Stomach (tissue), 9 donors: Measurements from ENCODE around the gene KIAA2012. TPM values are rescaled to one million over a fixed set of nuclear protein-coding genes. Genes with fewer than 3 reads are reported as not detected.
A peak's percentile ranks its signal among the peaks of the same experiment; 100 is the strongest.

Source experiments
- DNase-seq, 2 donors: peaks; one replicate each; pipeline versions ENCODE4 v3.0.0 to v3.0.0-alpha.2; 2013 to 2019
- H3K27ac ChIP-seq, 5 donors: fragments of 200-600 bp in 4 of 5; sonication (generic) in 4 of 5; one replicate each; pipeline ENCODE4 v1.5.1; 2013 to 2019; ENCODE audit warnings: mild to moderate bottlenecking in 1 of 5, moderate library complexity in 1 of 5
- H3K27me3 ChIP-seq, 3 donors: fragments of 200-600 bp; sonication (generic); one replicate each; pipeline ENCODE4 v1.5.1; 2017 to 2019; ENCODE audit warnings: mixed run types in 1 of 3
- H3K36me3 ChIP-seq, 4 donors: fragments of 200-600 bp; sonication (generic); 1 replicate in 3 of 4; 2 replicates in 1 of 4; pipeline ENCODE4 v1.5.1; 2016 to 2019
- H3K4me1 ChIP-seq, 4 donors: fragments of 200-600 bp; sonication (generic); one replicate each; pipeline ENCODE4 v1.5.1; 2016 to 2019
- H3K4me3 ChIP-seq, 4 donors: fragments of 200-600 bp; sonication (generic) in 3 of 4; one replicate each; pipeline ENCODE4 v1.5.1; 2016 to 2019; ENCODE audit warnings: mild to moderate bottlenecking in 1 of 4
- H3K9me3 ChIP-seq, 4 donors: fragments of 200-600 bp; sonication (generic); one replicate each; pipeline ENCODE4 v1.5.1; 2016 to 2019
- EP300 ChIP-seq: sonication (generic); formaldehyde crosslinking; IDR thresholded peaks from one replicate; pipeline ENCODE4 v1.6.1; 2017; ENCODE audit warnings: antibody characterized with exemption
- POLR2A ChIP-seq, 4 donors: fragments of 450-650 bp; IDR thresholded peaks; one replicate each; pipeline ENCODE4 v1.6.1; 2016; ENCODE audit warnings: antibody characterized with exemption in 4 of 4, control low read depth in 2 of 4, mild to moderate bottlenecking in 1 of 4, moderate library complexity in 1 of 4
- POLR2AphosphoS5 ChIP-seq, 3 donors: sonication (generic); formaldehyde crosslinking; IDR thresholded peaks; one replicate each; pipeline ENCODE4 v1.6.1; 2016; ENCODE audit warnings: antibody characterized with exemption in 3 of 3
- WGBS, 5 donors: extraction: QIAGEN DNeasy Blood & Tissue Kit in 3 of 5; methylation state at CpG; one replicate each; pipeline versions ENCODE4 v1.1.5 to v1.1.7; 2013 to 2018; 5-methylcytosine and 5-hydroxymethylcytosine counted together
- intact Hi-C: fragments of 100-400 bp; cut with DNase I; formaldehyde crosslinking; loops from one replicate; pipeline ENCODE4 v1.15.1; 2023; ENCODE audit warnings: low total_unique reads
- polyA plus RNA-seq, 3 donors: library from polyadenylated mRNA; stranded (reverse); fragments of 200-250 nt; gene quantifications; one replicate each; pipeline ENCODE4 v1.2.3, GENCODE V29; 2013
- total RNA-seq, 5 donors: library from RNA; depleted of rRNA; stranded (reverse); fragments of >200 nt; gene quantifications; one replicate each; pipeline versions ENCODE4 v1.1.0 to v1.2.3, GENCODE V29; 2014 to 2016
- TF ChIP-seq, protein P1 (sequence below), 7 experiments: fragments of 450-650 bp in 4 of 7; fragments of 200-600 bp in 3 of 7; sonication (generic) in 3 of 7; IDR thresholded peaks; one replicate each; pipeline ENCODE4 v1.5.1; 2016 to 2019; ENCODE audit warnings: antibody characterized with exemption in 7 of 7, control low read depth in 2 of 7, mild to moderate bottlenecking in 1 of 7
- donor health status: healthy with polysubstance abuse.
- donor health status: Bipolar disorder and iron deficiency.
- donor health status: healthy.

Gene KIAA2012
- total and polyA plus RNA-seq, 8 donors: 0.03 to 0.18 TPM; not detected in 6

- no peak for DNase-seq
- Histone ChIP-seq H3K36me3 (no peaks in the 10 kb centered on the region), H3K4me3 (no peak overlapping the region), H3K4me1 (peaks cover 0 to 5% (median 0%) of the 10 kb centered on the region in 4 donors), H3K9me3 (peaks cover 0 to 9% (median 3%) of the 10 kb centered on the region in 4 donors), H3K27me3 (no peaks in the 10 kb centered on the region), H3K27ac (no peak overlapping the region)
- intact Hi-C loops: no loop called here
- WGBS, 5 donors: 85 to 90% (median 88%) methylated on average over 3 of the region's 3 CpGs
- TF ChIP-seq EP300: no peak
- TF ChIP-seq, protein P1, sequence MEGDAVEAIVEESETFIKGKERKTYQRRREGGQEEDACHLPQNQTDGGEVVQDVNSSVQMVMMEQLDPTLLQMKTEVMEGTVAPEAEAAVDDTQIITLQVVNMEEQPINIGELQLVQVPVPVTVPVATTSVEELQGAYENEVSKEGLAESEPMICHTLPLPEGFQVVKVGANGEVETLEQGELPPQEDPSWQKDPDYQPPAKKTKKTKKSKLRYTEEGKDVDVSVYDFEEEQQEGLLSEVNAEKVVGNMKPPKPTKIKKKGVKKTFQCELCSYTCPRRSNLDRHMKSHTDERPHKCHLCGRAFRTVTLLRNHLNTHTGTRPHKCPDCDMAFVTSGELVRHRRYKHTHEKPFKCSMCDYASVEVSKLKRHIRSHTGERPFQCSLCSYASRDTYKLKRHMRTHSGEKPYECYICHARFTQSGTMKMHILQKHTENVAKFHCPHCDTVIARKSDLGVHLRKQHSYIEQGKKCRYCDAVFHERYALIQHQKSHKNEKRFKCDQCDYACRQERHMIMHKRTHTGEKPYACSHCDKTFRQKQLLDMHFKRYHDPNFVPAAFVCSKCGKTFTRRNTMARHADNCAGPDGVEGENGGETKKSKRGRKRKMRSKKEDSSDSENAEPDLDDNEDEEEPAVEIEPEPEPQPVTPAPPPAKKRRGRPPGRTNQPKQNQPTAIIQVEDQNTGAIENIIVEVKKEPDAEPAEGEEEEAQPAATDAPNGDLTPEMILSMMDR (IDR thresholded peaks at IDR 0.05): no peak
- TF ChIP-seq POLR2A (IDR thresholded peaks at IDR 0.05): no peak
- no peak for TF ChIP-seq POLR2AphosphoS5 (IDR thresholded peaks at IDR 0.05)
Measured at GRCh38 chr2:202120828-202121227, 47.8 kb downstream of the KIAA2012 start.

DNA sequence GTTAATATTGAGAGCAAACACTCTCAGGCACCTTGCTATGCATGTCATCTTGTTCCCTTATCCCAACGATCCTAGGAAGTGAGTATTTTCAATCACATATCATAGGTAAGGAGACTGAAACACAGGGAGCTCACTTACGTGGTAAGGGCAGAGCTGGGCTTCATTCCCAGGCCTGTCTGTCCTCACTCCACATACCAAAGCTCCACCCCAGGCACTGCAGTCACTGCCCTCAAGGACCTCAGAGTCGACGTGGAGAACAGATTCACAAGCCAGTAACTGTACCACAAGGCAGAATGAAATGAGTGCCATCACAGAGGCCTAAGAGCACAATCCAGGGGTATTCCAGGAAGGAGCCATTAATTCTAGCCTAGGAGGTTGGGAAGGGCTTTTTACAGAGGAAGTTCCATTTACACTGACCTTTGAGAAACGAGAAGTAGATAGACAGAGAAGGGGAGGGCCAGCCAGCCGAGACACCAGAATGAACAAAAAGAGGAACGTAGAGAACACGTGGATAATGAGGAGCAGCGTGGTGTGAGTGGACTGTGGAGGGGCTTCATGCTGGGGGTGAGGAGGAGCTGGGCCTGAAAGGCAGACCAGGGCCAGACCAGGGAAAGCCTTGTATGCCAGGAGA is 48.6 kb downstream of the KIAA2012 start:
- Histone ChIP-seq H3K36me3 (no peaks in the 10 kb centered on the region), H3K27ac (no peak overlapping the region), H3K4me3 (no peak overlapping the region), H3K27me3 (no peaks in the 10 kb centered on the region), H3K9me3 (peaks cover 0 to 9% (median 3%) of the 10 kb centered on the region in 4 donors), H3K4me1 (peaks cover 0 to 5% (median 0%) of the 10 kb centered on the region in 4 donors)
- no peak for DNase-seq
- TF ChIP-seq EP300 (no peak), POLR2AphosphoS5 (IDR thresholded peaks at IDR 0.05) (no peak), POLR2A (IDR thresholded peaks at IDR 0.05) (no peak)
- TF ChIP-seq, protein P1 (IDR thresholded peaks at IDR 0.05): no peak
- intact Hi-C loops: no loop called here
- 70 to 79% (median 74%) methylated on average over 9 of the region's 9 CpGs for WGBS, 5 donors

DNA sequence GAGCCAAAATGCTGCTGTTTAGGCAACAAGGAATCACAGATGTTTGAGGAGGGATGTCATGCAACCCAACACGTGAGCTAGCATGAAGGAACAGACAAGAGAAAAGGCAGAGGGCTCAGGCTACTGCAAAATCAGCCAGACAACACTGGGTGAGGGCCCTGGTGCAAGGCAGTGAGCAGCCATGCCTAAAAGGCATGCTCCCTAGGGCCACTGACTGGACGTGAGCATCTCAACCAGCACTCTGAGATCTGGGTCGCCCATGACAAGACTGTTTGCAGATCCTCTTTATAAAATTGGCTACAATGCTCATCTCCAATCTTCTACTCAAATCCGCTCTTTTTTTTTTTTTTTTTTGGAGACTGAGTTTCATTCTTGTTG is 49.1 kb downstream of the KIAA2012 start:
- peaks cover 0 to 5% (median 0%) of the 10 kb centered on the region in 4 donors for H3K4me1 ChIP-seq
- H3K9me3 ChIP-seq: peaks cover 0 to 9% (median 3%) of the 10 kb centered on the region in 4 donors
- H3K27me3 ChIP-seq: no peaks in the 10 kb centered on the region
- no peaks in the 10 kb centered on the region for H3K36me3 ChIP-seq
- 85 to 94% (median 89%) methylated on average over 4 of the region's 4 CpGs for WGBS, 5 donors
- intact Hi-C loops: no loop called here
- no peak overlapping the region for H3K4me3 ChIP-seq
- TF ChIP-seq, protein P1 (IDR thresholded peaks at IDR 0.05): no peak
- TF ChIP-seq POLR2A (IDR thresholded peaks at IDR 0.05): no peak
- no peak for TF ChIP-seq POLR2AphosphoS5 (IDR thresholded peaks at IDR 0.05)
- TF ChIP-seq EP300: no peak
- H3K27ac ChIP-seq: no peak overlapping the region
- DNase-seq: no peak

DNA sequence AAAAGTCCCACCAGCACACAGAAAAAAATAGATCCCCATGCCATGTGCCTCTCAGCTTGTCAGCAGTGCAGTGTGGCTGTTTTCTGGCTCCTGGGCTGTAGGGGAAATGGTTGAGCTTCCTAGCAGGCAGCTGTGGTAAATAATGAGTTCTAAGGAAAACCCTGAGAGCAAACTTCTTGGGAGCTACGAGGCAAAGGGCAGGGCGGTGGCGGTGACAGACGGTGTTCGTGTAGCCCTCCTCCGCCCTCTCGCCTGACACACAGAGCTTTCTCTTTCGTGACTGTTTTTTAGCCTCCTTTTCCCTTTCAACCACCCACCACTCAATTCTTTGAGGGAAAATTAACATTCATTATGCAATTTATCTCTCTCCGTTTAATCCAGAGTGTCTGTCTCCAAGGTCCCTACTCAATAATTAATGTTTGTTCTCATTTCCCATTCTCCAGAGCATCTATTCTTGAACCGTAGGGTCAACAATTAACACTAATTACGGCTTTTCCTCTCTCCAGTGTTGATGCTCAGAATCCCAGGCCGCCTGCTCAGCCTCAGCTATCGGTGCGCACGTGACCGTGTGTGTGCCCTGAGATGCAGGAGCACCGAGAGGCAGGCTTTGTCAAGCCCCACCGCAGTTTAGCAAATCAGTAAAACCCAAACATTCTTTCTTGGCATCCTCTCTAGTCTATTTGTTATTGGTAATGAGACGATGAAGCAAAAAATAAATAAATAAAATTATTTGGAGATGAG is 50.1 kb downstream of the KIAA2012 start:
- Histone ChIP-seq H3K27ac (peak overlapping the region in 2 of 5 donors; percentile 20 to 33), H3K4me1 (peaks cover 0 to 5% (median 2%) of the 10 kb centered on the region in 4 donors), H3K9me3 (peaks cover 0 to 9% (median 3%) of the 10 kb centered on the region in 4 donors), H3K36me3 (no peaks in the 10 kb centered on the region), H3K27me3 (no peaks in the 10 kb centered on the region), H3K4me3 (no peak overlapping the region)
- 30 to 52% (median 40%) methylated on average over 19 of the region's 19 CpGs for WGBS, 5 donors
- TF ChIP-seq POLR2A (IDR thresholded peaks at IDR 0.05) (no peak), EP300 (no peak), POLR2AphosphoS5 (IDR thresholded peaks at IDR 0.05) (no peak)
- TF ChIP-seq, protein P1 (IDR thresholded peaks at IDR 0.05): no peak
- intact Hi-C loops: no loop called here
- peak in 1 of 2 donors; percentile 64 for DNase-seq
